Parathyroid adenoma (tissue), 2 donors: Measurements from ENCODE around the gene PPP4R3B.

Experiments used
- H2AFZ ChIP-seq: fragments of 300-600 bp; sonication (generic); one replicate; pipeline ENCODE4 v1.7.0; 2017; ENCODE audit warnings: antibody characterized with exemption, mild to moderate bottlenecking
- H3K27ac ChIP-seq: fragments of 300-600 bp; sonication (generic); one replicate; pipeline ENCODE4 v1.7.0; 2017
- H3K27me3 ChIP-seq: fragments of 300-600 bp; sonication (generic); one replicate; pipeline ENCODE4 v1.7.0; 2017; ENCODE audit warnings: low read length; ENCODE audit not compliant: control insufficient read depth, insufficient read depth
- H3K36me3 ChIP-seq: fragments of 300-600 bp; sonication (generic); one replicate; pipeline ENCODE4 v1.7.0; 2017; ENCODE audit warnings: low read length; ENCODE audit not compliant: control insufficient read depth, insufficient read depth
- H3K4me1 ChIP-seq: fragments of 300-600 bp; sonication (generic); one replicate; pipeline ENCODE4 v1.7.0; 2017; ENCODE audit warnings: control low read depth
- H3K4me2 ChIP-seq: fragments of 300-600 bp; sonication (generic); one replicate; pipeline ENCODE4 v1.7.0; 2017; ENCODE audit warnings: low read length
- H3K4me3 ChIP-seq: fragments of 300-600 bp; sonication (generic); one replicate; pipeline ENCODE4 v1.7.0; 2017; ENCODE audit warnings: low read depth, low read length
- H3K79me2 ChIP-seq: fragments of 300-600 bp; sonication (generic); one replicate; pipeline ENCODE4 v1.7.0; 2017; ENCODE audit warnings: control low read depth
- H3K9ac ChIP-seq: fragments of 300-600 bp; sonication (generic); one replicate; pipeline ENCODE4 v1.7.0; 2017; ENCODE audit warnings: mild to moderate bottlenecking
- H3K9me3 ChIP-seq: fragments of 300-600 bp; sonication (generic); one replicate; pipeline ENCODE4 v1.7.0; 2017; ENCODE audit warnings: low read length; ENCODE audit not compliant: control insufficient read depth
- TF ChIP-seq, protein P1 (sequence below): fragments of 300-600 bp; sonication (generic); IDR thresholded peaks from one replicate; pipeline ENCODE4 v1.7.0; 2017; ENCODE audit warnings: antibody characterized with exemption, mild to moderate bottlenecking
- donor health status: primary hyperparathyroidism.

PPP4R3B gene

DNA sequence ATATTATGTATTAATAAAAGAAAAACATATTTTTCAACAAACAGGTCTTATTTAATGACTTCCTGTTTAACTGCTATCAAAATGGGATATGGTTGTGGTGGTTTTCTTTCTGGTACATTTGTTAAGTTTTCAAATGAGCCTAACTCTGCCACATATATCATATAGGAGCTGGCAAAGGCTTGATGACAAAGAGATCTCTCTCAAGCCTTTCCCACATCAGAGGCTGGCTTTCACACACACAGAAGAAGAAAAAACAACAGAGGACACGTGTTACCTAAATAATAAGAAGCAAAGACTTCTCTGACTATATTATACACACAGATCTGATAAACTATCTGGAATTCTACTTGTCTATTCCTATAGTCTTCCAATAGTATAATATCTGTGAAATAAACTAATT, 51.8 kb downstream of the PPP4R3B start:
- Histone ChIP-seq H3K27ac (no peak overlapping the region), H3K9me3 (no peaks in the 10 kb centered on the region), H3K9ac (no peak overlapping the region), H3K4me1 (no peaks in the 10 kb centered on the region), H3K36me3 (no peaks in the 10 kb centered on the region), H3K4me2 (no peak overlapping the region), H2AFZ (no peak overlapping the region), H3K27me3 (no peaks in the 10 kb centered on the region), H3K4me3 (no peak overlapping the region), H3K79me2 (no peaks in the 10 kb centered on the region)
- TF ChIP-seq, protein P1, sequence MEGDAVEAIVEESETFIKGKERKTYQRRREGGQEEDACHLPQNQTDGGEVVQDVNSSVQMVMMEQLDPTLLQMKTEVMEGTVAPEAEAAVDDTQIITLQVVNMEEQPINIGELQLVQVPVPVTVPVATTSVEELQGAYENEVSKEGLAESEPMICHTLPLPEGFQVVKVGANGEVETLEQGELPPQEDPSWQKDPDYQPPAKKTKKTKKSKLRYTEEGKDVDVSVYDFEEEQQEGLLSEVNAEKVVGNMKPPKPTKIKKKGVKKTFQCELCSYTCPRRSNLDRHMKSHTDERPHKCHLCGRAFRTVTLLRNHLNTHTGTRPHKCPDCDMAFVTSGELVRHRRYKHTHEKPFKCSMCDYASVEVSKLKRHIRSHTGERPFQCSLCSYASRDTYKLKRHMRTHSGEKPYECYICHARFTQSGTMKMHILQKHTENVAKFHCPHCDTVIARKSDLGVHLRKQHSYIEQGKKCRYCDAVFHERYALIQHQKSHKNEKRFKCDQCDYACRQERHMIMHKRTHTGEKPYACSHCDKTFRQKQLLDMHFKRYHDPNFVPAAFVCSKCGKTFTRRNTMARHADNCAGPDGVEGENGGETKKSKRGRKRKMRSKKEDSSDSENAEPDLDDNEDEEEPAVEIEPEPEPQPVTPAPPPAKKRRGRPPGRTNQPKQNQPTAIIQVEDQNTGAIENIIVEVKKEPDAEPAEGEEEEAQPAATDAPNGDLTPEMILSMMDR, result no peak

DNA sequence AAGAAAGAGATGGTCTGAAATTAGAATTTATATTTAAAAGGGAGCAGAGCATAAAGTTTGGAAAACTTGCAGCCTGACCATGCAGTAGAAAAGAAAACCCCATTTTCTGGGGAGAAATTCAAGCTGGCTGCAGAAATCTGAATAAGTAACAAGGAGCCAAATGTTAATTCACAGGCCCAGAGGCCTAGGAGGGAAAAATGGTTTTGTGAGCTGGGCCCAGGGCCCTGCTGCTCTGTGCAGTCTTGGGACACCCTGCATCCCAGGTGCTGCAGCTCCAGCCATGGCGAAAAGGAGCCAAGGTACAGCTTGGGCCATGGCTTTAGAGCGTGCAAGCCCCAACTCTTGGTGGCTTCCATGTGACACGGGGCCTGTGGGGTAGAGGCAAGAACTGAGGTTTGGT, 56.6 kb downstream of the PPP4R3B start:
- no peak overlapping the region for H3K4me2 ChIP-seq
- H3K4me3 ChIP-seq, result no peak overlapping the region
- H3K4me1 ChIP-seq, result no peaks in the 10 kb centered on the region
- no peaks in the 10 kb centered on the region for H3K27me3 ChIP-seq
- H3K36me3 ChIP-seq, result no peaks in the 10 kb centered on the region
- H2AFZ ChIP-seq, result no peak overlapping the region
- no peak overlapping the region for H3K9ac ChIP-seq
- no peaks in the 10 kb centered on the region for H3K9me3 ChIP-seq
- TF ChIP-seq, protein P1, result no peak
- no peaks in the 10 kb centered on the region for H3K79me2 ChIP-seq
- no peak overlapping the region for H3K27ac ChIP-seq

DNA sequence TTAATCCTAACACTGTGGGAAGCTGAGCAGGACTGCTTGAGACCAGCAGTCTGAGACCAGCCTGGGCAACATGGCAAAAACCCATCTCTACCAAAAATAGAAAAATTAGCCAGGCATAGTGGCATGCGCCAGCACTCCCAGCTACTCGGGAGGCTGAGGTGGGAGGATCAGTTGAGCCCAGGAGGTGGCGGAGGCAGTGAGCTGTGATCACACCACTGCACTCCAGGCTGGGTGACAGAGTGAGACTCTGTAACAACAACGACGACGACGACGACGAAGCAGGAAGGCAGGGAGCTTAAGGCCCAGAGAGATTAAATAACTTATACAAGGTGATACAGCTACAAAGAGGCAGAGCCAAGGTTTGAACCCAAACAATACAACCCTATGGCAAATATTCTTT, 60.6 kb downstream of the PPP4R3B start:
- Histone ChIP-seq H2AFZ (no peak overlapping the region), H3K4me1 (no peaks in the 10 kb centered on the region), H3K9ac (no peak overlapping the region), H3K9me3 (no peaks in the 10 kb centered on the region), H3K27ac (no peak overlapping the region), H3K79me2 (peaks cover 2% of the 10 kb centered on the region), H3K27me3 (no peaks in the 10 kb centered on the region), H3K4me3 (no peak overlapping the region), H3K4me2 (no peak overlapping the region), H3K36me3 (no peaks in the 10 kb centered on the region)
- TF ChIP-seq, protein P1, result no peak

GRCh38 chr2:55555977-55556376, 61.4 kb downstream of the PPP4R3B start:
- no peaks in the 10 kb centered on the region for H3K27me3 ChIP-seq
- H2AFZ ChIP-seq, result no peak overlapping the region
- peaks cover 2% of the 10 kb centered on the region for H3K79me2 ChIP-seq
- no peaks in the 10 kb centered on the region for H3K9me3 ChIP-seq
- TF ChIP-seq, protein P1, result no peak
- H3K4me3 ChIP-seq, result no peak overlapping the region
- H3K27ac ChIP-seq, result no peak overlapping the region
- H3K4me1 ChIP-seq, result no peaks in the 10 kb centered on the region
- no peaks in the 10 kb centered on the region for H3K36me3 ChIP-seq
- H3K9ac ChIP-seq, result no peak overlapping the region
- no peak overlapping the region for H3K4me2 ChIP-seq

DNA sequence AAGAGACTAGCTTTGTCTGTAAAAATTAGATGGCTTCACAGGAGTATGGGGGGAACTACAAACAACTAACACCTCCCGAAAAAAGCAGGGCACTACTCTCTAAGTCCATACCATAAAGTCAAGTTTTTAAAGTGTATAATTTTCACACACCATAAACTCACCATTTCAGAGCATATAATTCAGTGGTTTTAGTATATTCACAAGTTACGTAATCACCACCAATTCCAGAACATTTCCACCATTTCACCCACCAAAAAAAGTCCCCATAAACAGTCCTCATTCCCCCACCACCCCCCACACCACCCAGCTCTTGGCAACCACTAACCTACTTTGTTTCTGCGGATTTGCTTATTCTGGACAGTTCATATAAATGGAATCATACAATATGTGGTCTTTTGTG, 64.1 kb downstream of the PPP4R3B start:
- Histone ChIP-seq H3K9ac (no peak overlapping the region), H3K27ac (no peak overlapping the region), H3K36me3 (no peaks in the 10 kb centered on the region), H3K9me3 (no peaks in the 10 kb centered on the region), H3K4me2 (no peak overlapping the region), H3K79me2 (peaks cover 2% of the 10 kb centered on the region), H2AFZ (no peak overlapping the region), H3K27me3 (no peaks in the 10 kb centered on the region), H3K4me3 (no peak overlapping the region), H3K4me1 (no peaks in the 10 kb centered on the region)
- TF ChIP-seq, protein P1, result no peak
